OCI-LY1 (cell line): ENCODE measurements around the gene ATAD3C.

Source experiments
- CTCF ChIP-seq: fragments of 200-600 bp; sonication (generic), shearing (Covaris generic); IDR thresholded peaks from 2 replicates; pipeline ENCODE4 v1.5.1; 2017; ENCODE audit warnings: mild to moderate bottlenecking, antibody characterized with exemption, low read length, moderate library complexity, mixed read lengths
- EZH2 ChIP-seq: fragments of 200-600 bp; sonication (generic), shearing (Covaris generic); IDR thresholded peaks from 2 replicates; pipeline ENCODE4 v1.8.0; 2017; ENCODE audit warnings: borderline replicate concordance, mixed run types, mild to moderate bottlenecking, antibody characterized with exemption, low read length, moderate library complexity, mixed read lengths

DNA sequence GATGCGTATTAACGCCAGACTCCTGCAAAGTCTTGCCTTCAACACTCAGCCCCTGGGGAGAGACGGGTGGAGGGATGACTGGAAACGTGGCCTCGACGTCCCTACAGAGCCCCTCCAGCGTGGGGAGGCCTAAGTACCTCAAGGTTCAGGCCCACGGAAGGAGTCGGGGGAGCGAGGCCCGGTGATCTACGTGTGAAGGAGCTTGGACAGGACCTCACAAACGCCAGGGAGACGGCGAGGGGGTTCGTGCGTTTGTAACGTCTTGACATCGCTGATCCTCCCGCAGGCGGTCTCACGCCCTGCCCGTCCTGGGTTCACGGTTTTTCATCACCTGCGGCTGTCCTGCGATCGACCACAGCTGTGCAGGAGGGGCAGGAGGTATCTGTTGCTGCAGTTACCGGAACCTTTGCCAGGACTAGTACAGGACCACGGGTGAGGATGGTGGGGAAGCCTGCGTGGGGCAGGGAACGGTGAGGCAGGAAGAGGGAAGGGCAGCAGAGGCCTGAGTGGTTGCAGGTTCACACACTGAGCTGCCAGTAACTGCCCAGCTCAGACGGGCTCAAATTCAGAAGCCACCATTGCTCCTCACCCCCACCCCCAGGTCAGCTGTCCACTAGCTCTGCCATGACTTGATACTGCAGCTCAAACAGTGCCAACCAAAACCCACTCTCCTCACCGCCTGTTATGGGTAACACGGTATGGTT, 49.5 kb upstream of the ATAD3C start:
- TF ChIP-seq CTCF (no peak), EZH2 (no peak)
